GM21447 (cell line): ENCODE results near the gene STAT4.

Source experiments
- ATAC-seq: cut with Tn5 transposase; IDR thresholded peaks from one replicate; pipeline ENCODE4 v1.9.1; 2021; ENCODE audit not compliant: unreplicated experiment

The STAT4 gene

DNA sequence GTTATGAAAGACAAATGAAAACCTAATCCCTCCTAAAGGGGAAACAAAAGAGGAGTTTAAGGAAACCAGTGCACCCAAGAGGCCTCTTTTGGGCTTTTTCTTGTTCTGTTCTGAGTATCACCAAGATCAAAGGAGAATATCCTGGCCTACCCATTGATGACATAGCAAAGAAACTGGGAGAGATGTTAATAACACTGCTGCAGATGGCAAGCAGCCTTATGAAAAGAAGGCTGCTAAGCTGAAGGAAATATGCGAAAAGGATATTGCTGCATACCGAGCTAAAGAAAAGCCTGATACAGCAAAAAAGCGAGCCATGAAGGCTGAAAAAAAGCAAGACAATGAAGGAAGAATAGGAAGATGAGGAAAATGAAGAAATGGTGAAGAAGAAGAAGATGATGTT lies 23.6 kb upstream of the STAT4 start:
- no peak for ATAC-seq

DNA sequence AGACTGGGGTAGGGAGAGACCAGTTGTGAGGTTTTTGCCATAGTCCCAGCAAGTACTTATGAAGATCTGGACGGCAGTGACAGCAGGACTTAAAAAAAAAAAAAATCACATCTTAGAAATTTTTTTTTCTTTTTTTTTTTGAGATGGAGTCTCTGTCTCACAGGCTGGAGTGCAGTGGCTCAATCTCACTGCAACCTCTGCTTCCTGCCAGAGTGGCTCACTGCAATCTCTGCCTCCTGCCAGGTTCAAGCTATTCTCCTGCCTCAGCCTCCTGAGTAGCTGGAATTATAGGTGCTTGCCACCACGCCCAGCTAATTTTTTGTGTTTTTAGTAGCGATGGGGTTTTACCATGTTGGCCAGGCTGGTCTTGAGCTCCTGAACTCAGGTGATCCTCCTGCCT lies 22.4 kb upstream of the STAT4 start:
- no peak for ATAC-seq

DNA sequence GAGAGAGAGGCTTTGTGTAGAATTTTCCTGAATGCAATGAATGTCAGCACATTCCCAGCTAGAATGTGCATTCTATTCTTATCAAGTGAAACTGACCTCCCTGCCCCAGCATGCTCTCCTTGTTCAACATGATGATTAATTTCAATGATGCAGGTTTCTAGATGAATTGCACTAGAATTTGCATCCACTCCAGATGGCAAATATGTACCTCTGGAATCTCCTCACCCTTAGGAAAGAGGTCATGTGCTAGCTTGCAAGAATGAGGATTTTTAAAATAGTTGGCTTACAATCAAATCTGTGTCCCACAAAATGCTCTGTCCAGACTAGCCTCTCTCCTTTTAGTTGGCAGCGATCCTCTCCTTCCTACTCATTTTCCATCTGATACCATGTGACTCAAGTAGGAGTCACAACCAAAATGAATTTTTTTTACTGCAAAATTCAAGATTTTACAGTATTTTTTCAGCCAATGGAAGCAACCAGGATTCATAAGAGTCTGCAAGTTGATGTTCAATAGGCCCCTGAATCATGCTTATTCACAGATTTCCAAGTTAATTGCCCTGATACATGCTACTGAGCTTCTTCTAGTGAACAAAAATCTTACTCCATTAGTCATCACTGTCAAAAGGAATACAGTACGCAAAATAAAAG lies 21.0 kb upstream of the STAT4 start:
- no peak for ATAC-seq

GRCh38 chr2:191171286-191171685 lies 20.5 kb upstream of the STAT4 start:
- no peak for ATAC-seq

GRCh38 chr2:191170773-191171172 lies 20.0 kb upstream of the STAT4 start:
- ATAC-seq: no peak

DNA sequence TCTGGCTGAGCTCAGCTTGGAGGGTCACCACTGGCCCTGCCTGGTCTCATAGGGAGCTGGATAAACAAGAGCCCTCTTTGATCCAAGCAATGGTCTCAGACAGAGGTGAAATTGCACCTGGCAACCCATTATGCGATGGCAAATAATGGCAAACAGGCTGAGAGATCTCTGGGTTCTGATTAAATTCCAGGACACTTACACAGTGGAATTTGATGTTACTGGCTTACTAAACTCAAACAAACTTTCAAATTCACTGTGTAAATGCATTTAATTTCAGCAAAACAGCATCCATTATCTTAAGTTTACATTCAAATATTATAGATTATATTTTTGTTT lies 19.5 kb upstream of the STAT4 start:
- ATAC-seq: no peak

DNA sequence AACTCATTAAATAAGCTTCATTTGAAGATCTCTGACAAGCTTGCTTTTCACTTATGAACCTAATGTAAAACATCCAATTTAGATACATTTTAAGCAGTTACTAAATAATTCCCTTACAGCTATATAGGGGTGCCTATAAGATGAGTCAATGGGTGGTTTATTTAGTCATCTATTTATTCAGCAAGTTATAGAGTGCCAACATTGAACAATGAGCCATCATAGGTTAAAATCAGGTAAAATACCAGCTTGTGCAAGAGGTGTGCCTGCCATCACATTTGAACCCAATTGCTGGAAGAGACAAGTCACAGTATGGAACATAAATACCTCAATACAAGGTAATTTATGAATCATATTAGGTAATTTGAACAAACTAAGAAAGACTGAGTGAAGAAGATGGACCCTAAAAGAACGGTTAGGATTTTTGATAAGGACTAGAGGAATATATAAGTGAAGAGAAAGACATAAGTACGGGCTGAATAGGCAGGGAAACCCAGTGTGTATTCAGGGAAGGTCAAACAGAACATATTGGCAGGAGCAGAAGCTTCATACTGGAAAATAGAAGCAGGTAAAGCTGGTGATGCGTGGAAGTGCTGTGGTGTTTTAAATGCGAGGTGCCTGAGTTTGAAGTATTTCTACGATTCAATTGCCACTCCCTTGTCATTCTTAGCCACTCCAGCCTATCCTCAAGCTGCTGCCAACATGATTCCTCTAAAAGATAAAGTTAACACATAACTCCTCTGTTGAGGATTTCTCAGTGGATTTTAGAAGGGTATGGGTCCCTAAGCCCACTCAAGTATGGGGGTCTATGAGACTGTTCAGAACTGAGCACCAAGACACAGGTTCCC lies 18.9 kb upstream of the STAT4 start:
- ATAC-seq: no peak

GRCh38 chr2:191167766-191168165 lies 17.0 kb upstream of the STAT4 start:
- no peak for ATAC-seq

GRCh38 chr2:191166756-191167445 lies 16.1 kb upstream of the STAT4 start:
- no peak for ATAC-seq

- ATAC-seq: no peak
These were observed 15.4 kb upstream of the STAT4 start for GRCh38 chr2:191166111-191166755.

DNA sequence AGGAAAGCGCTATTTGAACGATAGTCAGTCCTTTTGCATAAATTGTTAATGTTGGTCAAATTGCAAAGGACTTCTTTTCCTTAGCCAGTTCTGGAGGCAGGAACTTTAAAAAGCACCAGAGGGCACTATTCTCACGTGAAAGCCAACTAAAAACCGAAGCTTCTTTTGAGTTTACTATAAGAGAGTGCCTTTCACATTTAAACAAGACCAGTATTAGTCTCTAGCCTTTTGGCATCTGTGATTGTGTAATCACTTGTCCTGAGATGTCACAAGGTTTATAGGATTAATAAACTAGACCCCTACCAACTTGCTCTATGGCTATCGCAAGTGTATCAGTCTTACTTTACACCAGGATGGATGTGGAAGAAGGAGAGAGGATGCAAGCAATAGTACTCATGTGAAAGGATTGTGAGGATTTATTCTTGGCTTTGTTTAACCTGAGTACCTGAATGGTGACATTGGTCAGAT lies 14.4 kb upstream of the STAT4 start:
- ATAC-seq: no peak

- no peak for ATAC-seq
These were observed 8.0 kb upstream of the STAT4 start for GRCh38 chr2:191158747-191159146.

DNA sequence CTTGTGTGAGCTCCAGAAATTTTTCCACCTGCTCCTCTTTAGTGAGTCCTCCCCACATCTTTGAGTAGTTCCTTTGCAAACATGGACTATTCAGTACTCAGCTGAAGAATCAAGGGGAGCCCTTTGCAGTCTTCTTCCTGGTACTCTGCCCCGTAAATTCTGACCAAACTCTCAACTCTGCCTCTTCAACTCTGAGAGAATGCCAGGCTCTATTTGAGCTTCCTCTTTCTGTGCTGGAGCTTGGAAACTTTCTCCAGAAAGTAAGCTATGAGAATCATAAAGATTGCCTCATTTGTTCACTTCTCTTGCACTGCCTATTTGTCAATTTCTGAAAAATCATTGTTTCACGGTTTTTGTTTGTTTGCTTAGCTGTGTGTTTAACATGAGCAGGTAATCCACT lies 7.4 kb upstream of the STAT4 start:
- no peak for ATAC-seq

- no peak for ATAC-seq
These were observed 4.8 kb upstream of the STAT4 start for GRCh38 chr2:191155608-191156071.

DNA sequence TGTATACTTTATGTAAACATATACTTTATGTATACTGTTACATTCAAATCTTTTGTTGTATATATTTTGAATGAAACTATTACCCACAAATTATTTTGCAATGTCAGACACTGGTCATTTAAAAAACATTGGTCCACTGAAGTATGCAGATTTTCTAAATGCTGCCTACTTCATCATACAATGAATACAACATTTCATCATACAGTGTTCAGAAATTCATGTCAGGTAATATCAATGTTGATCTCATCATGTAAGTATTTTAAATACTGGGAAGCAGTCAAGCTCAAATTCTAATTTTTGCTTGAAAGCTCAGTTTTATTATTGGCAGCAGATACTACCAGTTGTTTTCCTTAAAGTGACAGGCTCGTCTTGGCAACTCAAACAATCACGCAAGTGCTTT lies 2.9 kb upstream of the STAT4 start:
- ATAC-seq: no peak

DNA sequence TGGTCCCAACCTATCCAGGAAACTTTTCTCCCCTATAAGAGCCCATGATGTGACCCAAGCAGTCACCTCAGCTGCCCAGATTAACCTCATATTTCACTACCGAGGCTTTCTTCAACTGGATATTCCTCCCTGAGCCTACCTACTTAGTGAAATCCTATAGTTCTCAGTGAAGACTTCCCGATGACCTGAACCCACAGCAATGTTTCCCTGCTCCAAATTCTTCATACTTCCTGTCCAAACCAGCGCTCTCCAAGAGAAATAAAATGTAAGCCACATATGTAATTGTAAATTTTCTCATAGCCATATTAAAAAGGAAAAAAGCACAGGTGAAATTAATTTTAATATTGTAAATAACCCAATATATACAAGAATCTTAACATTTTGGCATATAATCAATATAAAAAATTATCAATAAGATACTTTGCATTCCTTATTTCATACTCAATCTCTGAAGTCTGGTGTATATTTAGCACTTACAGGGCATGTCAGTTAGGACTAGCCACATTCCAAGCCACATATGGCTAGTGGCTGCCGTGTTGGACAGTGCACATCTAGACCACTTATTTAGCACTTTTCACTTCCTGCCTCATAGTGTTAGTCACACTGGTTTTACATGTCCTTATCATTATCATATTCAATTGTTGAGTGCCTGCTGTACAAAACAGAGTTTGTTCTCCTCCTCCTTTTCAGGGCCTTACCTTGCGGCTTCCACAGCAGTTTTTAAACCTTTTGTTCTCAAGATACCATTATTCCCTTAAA lies 1.9 kb upstream of the STAT4 start:
- ATAC-seq: no peak

DNA sequence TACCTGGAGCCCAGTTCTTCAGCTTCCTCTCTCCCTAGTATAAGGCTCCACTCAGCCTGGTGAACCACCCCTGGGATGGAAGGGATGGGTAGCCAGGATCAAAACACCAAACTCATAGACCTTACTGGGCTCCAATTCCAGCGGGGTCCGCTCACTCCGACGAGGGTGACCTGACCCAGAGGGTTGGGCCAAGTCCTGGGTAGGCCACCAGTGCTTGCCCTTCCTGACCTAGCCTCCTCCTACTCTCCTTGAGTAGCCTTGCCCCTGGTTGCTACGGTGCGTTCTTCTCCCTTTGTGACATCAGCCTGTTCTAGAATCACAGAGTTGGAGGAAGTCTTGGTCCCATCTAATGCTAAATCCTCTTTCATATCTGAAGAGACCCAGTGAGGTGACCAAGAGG lies 537 bp upstream of the STAT4 start:
- peak; percentile 3 for ATAC-seq

DNA sequence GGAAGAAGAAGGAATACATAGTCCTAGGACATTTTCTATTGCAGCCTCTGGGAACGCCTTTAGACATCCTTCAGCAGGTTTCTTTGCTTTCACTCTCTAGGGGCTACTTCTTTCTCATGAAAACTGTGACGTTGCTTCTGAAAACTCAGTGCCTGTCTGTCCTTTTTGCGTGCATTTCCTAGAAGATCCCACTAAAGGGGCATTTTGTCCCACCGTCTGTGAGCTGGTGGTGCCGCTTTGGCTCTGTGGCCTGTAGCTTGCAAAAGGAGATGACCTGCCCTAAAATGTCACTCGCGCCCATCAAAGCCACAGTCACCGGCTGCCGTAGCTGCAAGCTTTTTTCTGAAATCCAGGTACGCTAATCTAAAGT lies 579 bp downstream of the STAT4 start:
- peak; percentile 43 for ATAC-seq

DNA sequence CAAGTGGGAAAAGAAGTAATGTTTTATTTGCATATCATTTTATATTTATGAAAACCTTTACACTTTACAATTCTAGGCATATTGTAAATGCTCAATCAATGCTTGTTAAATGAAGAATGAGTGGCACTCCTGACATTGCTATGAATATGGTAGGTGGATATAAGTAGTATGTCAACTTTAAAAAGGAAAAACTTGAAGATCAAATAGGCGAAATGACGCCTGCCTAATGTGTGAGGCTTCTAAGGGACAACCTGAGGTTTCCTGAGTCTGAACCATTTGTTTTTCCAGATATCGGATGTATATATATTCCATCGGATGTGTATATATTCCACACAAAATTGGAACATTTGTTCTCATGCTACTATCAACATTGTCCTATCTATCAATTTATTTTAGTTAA lies 1.4 kb downstream of the STAT4 start:
- ATAC-seq: no peak

- no peak for ATAC-seq
These were observed 2.0 kb downstream of the STAT4 start for GRCh38 chr2:191148791-191149190.

DNA sequence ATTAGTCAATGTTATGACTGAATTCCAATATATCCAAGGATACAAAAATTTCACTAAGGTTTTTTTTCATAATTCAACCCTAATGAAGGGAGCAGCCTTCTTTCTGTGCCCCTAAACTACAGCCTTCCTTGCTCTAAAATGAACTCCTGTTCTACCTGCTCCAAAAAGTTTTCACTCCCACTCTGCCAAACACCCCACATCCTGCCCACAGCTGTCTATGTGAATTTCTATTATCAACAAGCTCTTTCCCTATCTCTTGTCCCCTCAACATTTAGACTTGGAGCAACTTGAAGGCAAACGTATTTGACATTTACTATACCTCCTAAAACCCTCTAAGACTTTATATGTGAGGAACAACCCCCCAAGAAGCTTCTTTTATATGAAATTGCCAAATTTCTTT lies 2.5 kb downstream of the STAT4 start:
- ATAC-seq: no peak
